ENCODE results near the gene ZRANB3.

- TF ChIP-seq CTCF (conservative IDR thresholded peaks at IDR 0.05 in 1 of 2, IDR thresholded peaks at IDR 0.05 in 1 of 2; ENCODE audit: low read depth in 1 of 2, low read length in 2 of 2) (no peak), EZH2 (IDR thresholded peaks at IDR 0.05; ENCODE audit: low read length, missing control alignments) (no peak)
Observed at GRCh38 chr2:135103843-135104242, 427.2 kb downstream of the ZRANB3 start.
